ENCODE measurements around the gene GRB2. TPM values are rescaled to one million over a fixed set of nuclear protein-coding genes. Genes with fewer than 3 reads are reported as not detected.
A peak's percentile ranks its signal among the peaks of the same experiment; 100 is the strongest.

Gene GRB2
- polyA plus RNA-seq, 3 donors = 164 to 338 (median 262) TPM

DNA sequence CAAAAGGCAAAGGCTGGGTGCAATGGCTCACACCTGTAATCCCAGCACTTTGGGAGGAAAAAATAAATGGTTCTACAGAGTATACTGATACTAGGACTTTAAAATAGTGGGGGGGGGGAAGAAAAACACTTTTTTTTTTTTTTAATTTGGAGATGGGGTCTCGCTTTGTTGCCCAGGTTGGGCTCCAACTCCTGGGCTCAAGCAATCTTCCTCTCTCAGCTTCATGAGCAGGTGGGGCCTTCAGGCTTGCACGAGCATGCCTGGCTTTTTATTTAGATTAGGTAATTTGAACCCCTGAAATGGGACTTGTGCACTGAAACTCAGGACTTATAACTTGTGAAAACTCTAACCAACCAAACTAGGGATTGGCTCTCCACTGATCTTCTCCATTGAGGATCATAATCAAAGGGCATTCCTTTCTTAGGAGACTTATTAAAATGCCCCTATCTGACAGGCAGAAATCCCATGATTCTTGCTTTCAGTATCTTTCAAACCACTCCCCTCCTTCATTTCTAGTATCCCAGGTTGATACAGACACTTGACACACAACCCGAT, 16.9 kb downstream of the GRB2 start:
- Mint-ChIP-seq H3K9me3 (no peaks in the 10 kb centered on the region), H3K4me3 (no peak overlapping the region), H3K4me1 (peaks cover 46% of the 10 kb centered on the region), H3K27ac (peak overlapping the region in 6 of 7 donors; percentile 0 to 74 (median 48)), H3K36me3 (peaks cover 53 to 76% of the 10 kb centered on the region in 2 donors), H3K27me3 (ENCODE audit: low read depth in 3 of 3) (no peaks in the 10 kb centered on the region)
- DNase-seq = no peak
- intact Hi-C loops (cut with micrococcal nuclease) = no loop called here
- H4K20me1 ChIP-seq (ENCODE audit: insufficient read depth, low read length) = peaks cover 100% of the 10 kb centered on the region
- H3K4me1 ChIP-seq (ENCODE audit: control insufficient read depth in 1 of 2, insufficient read depth in 2 of 2, low read length in 2 of 2) = peaks cover 12 to 35% of the 10 kb centered on the region in 2 donors
- WGBS (ENCODE audit: insufficient coverage) = 100% methylated on average over 1 of the region's 3 CpGs
- H3K27me3 ChIP-seq (ENCODE audit: control insufficient read depth in 2 of 2, insufficient read depth in 2 of 2, low read length in 2 of 2) = no peaks in the 10 kb centered on the region
- peaks cover 100% of the 10 kb centered on the region for H3K79me2 ChIP-seq (ENCODE audit: insufficient read depth, low read length)
- no peak overlapping the region for H3K9ac ChIP-seq (ENCODE audit: insufficient read depth, low read length, poor library complexity, severe bottlenecking)
- TF ChIP-seq, protein P1, sequence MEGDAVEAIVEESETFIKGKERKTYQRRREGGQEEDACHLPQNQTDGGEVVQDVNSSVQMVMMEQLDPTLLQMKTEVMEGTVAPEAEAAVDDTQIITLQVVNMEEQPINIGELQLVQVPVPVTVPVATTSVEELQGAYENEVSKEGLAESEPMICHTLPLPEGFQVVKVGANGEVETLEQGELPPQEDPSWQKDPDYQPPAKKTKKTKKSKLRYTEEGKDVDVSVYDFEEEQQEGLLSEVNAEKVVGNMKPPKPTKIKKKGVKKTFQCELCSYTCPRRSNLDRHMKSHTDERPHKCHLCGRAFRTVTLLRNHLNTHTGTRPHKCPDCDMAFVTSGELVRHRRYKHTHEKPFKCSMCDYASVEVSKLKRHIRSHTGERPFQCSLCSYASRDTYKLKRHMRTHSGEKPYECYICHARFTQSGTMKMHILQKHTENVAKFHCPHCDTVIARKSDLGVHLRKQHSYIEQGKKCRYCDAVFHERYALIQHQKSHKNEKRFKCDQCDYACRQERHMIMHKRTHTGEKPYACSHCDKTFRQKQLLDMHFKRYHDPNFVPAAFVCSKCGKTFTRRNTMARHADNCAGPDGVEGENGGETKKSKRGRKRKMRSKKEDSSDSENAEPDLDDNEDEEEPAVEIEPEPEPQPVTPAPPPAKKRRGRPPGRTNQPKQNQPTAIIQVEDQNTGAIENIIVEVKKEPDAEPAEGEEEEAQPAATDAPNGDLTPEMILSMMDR (IDR thresholded peaks at IDR 0.05) = no peak
- peak overlapping the region in 1 of 2 donors; percentile 37 for H3K27ac ChIP-seq (ENCODE audit: low read depth in 1 of 2, low read length in 2 of 2)
- no peaks in the 10 kb centered on the region for H3K9me3 ChIP-seq (replicated peaks in 1 of 2; ENCODE audit: control insufficient read depth in 1 of 2, insufficient read depth in 1 of 2, low read length in 2 of 2)
- no peak overlapping the region for H2AFZ ChIP-seq (ENCODE audit: insufficient read depth, low read depth, low read length, poor library complexity, severe bottlenecking)
- no peak overlapping the region for H3K4me3 ChIP-seq (replicated peaks in 1 of 3; ENCODE audit: low read depth in 2 of 3, low read length in 3 of 3)
- no peak overlapping the region for H3K4me2 ChIP-seq (replicated peaks; ENCODE audit: extremely low read depth, low read length, poor library complexity, severe bottlenecking)
- peaks cover 33 to 88% of the 10 kb centered on the region in 2 donors for H3K36me3 ChIP-seq (replicated peaks in 1 of 2; ENCODE audit: control insufficient read depth in 1 of 2, insufficient read depth in 2 of 2, low read length in 2 of 2)

DNA sequence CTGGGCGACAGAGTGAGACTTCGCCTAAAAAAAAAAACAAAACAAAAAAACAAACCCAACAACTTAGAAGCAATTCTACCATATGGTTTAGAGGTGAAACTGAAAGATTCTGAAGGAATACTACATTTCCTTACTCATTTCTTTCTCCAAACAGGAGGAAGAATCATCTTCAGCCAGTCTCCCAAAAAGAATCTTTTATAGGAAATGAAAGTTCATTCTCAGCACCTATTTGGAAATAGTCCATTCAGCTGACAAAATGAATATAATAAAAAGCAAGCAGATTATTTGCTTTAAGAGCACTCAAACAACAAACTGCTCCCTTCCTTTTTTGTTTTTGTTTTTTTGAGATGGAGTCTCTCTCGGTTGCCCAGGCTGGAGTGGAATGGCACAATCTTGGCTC, 17.7 kb downstream of the GRB2 start:
- Mint-ChIP-seq H3K27me3 (ENCODE audit: low read depth in 3 of 3) (no peaks in the 10 kb centered on the region), H3K27ac (peak overlapping the region in 6 of 7 donors; percentile 42 to 74 (median 68)), H3K36me3 (peaks cover 48 to 70% of the 10 kb centered on the region in 2 donors), H3K4me1 (peaks cover 44% of the 10 kb centered on the region), H3K4me3 (no peak overlapping the region), H3K9me3 (no peaks in the 10 kb centered on the region)
- DNase-seq = no peak
- TF ChIP-seq, protein P1 (IDR thresholded peaks at IDR 0.05) = no peak
- H3K4me3 ChIP-seq (replicated peaks in 1 of 3; ENCODE audit: low read depth in 2 of 3, low read length in 3 of 3) = no peak overlapping the region
- H3K79me2 ChIP-seq (ENCODE audit: insufficient read depth, low read length) = peaks cover 100% of the 10 kb centered on the region
- no peak overlapping the region for H2AFZ ChIP-seq (ENCODE audit: insufficient read depth, low read depth, low read length, poor library complexity, severe bottlenecking)
- no peaks in the 10 kb centered on the region for H3K9me3 ChIP-seq (replicated peaks in 1 of 2; ENCODE audit: control insufficient read depth in 1 of 2, insufficient read depth in 1 of 2, low read length in 2 of 2)
- H4K20me1 ChIP-seq (ENCODE audit: insufficient read depth, low read length) = peaks cover 100% of the 10 kb centered on the region
- peak overlapping the region in 1 of 2 donors; percentile 26 for H3K27ac ChIP-seq (ENCODE audit: low read depth in 1 of 2, low read length in 2 of 2)
- peaks cover 32 to 85% of the 10 kb centered on the region in 2 donors for H3K36me3 ChIP-seq (replicated peaks in 1 of 2; ENCODE audit: control insufficient read depth in 1 of 2, insufficient read depth in 2 of 2, low read length in 2 of 2)
- peaks cover 7 to 31% of the 10 kb centered on the region in 2 donors for H3K4me1 ChIP-seq (ENCODE audit: control insufficient read depth in 1 of 2, insufficient read depth in 2 of 2, low read length in 2 of 2)
- WGBS (ENCODE audit: insufficient coverage) = no CpG with 5 or more reads among the region's 3 CpGs
- H3K4me2 ChIP-seq (replicated peaks; ENCODE audit: extremely low read depth, low read length, poor library complexity, severe bottlenecking) = no peak overlapping the region
- H3K27me3 ChIP-seq (ENCODE audit: control insufficient read depth in 2 of 2, insufficient read depth in 2 of 2, low read length in 2 of 2) = no peaks in the 10 kb centered on the region
- intact Hi-C loops (cut with micrococcal nuclease) = no loop called here
- H3K9ac ChIP-seq (ENCODE audit: insufficient read depth, low read length, poor library complexity, severe bottlenecking) = no peak overlapping the region
